Measurements from ENCODE around the gene EEIG2.

DNA sequence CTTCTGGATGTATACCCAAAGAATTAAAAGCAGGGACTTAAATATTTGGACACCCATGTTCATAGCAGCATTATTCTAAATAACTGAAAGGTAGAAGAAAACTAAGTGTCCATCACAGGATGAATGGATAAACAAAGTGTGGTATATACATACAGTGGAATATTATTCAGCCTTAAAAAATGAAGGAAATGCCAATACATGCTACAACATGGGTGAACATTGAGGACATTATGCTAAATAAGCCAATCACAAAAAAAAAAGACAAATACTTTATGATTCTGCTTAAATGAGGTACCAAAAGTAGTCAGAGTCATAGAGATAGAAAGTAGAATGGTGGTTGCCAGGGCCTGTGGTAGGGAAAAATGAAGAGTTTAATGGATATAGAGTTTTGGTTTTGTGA lies 14.1 kb downstream of the EEIG2 start:
- TF ChIP-seq, protein P1, sequence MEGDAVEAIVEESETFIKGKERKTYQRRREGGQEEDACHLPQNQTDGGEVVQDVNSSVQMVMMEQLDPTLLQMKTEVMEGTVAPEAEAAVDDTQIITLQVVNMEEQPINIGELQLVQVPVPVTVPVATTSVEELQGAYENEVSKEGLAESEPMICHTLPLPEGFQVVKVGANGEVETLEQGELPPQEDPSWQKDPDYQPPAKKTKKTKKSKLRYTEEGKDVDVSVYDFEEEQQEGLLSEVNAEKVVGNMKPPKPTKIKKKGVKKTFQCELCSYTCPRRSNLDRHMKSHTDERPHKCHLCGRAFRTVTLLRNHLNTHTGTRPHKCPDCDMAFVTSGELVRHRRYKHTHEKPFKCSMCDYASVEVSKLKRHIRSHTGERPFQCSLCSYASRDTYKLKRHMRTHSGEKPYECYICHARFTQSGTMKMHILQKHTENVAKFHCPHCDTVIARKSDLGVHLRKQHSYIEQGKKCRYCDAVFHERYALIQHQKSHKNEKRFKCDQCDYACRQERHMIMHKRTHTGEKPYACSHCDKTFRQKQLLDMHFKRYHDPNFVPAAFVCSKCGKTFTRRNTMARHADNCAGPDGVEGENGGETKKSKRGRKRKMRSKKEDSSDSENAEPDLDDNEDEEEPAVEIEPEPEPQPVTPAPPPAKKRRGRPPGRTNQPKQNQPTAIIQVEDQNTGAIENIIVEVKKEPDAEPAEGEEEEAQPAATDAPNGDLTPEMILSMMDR (IDR thresholded peaks at IDR 0.05), result no peak
- TF ChIP-seq POLR2A (IDR thresholded peaks at IDR 0.05), result no peak

All from prostate gland (tissue), 2 donors.